GM18909 (cell line): ENCODE measurements around the gene SDF4.
"Not testable (repeated sequence)": the region's sequence is repeated elsewhere in the genome, so short reads cannot be mapped to it uniquely, and the experiment has no call there.

ENCODE experiments used
- ATAC-seq: cut with Tn5 transposase; IDR thresholded peaks from one replicate; pipeline ENCODE4 v1.9.1; 2021; ENCODE audit warnings: mild to moderate bottlenecking; ENCODE audit not compliant: unreplicated experiment, poor library complexity

The SDF4 gene

GRCh38 chr1:1183833-1184775 is 47.7 kb downstream of the SDF4 start:
- no peak for ATAC-seq

GRCh38 chr1:1183221-1183747 is 48.5 kb downstream of the SDF4 start:
- no peak for ATAC-seq

DNA sequence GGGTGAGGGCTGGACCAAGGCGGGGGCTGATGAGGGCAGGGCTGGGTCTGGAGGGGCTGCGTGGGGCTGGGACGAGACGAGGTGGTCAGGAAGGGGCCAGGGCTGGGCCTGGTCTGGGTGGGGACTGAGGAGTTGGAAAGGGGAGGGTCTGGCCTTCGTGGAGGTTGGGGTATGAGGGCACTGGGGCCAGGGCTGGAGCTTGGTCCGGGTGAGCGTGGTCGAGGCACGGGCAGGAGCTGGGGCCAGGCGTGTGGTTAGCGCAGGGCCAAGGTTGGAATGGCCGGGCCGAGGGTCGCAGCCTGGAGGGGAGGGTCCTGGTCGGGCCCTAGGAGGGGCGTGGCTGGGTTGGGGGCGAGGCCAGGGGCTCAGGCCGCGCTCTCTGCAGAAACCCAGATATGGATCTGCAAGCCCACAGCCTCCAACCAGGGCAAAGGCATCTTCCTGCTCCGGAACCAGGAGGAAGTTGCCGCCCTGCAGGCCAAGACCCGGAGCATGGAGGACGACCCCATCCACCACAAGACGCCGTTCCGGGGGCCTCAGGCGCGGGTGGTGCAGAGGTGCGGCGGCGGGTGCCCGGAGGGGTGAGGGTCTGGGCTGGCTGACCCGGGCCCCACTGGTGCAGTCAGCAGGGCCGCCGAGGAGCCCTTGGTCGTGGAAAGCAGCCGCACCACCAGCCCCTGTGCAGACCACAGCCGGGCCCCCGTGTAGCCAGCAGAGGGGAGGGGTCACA is 49.1 kb downstream of the SDF4 start:
- no peak for ATAC-seq

GRCh38 chr1:1181938-1182410 is 49.8 kb downstream of the SDF4 start:
- ATAC-seq = no peak

- no peak for ATAC-seq
These were observed 50.5 kb downstream of the SDF4 start for GRCh38 chr1:1181129-1181937.

- no peak for ATAC-seq
These were observed 51.6 kb downstream of the SDF4 start for GRCh38 chr1:1179983-1180861.

- ATAC-seq = no peak
These were observed 52.3 kb downstream of the SDF4 start for GRCh38 chr1:1179346-1179982.

- no peak for ATAC-seq
These were observed 52.9 kb downstream of the SDF4 start for GRCh38 chr1:1178794-1179331.

DNA sequence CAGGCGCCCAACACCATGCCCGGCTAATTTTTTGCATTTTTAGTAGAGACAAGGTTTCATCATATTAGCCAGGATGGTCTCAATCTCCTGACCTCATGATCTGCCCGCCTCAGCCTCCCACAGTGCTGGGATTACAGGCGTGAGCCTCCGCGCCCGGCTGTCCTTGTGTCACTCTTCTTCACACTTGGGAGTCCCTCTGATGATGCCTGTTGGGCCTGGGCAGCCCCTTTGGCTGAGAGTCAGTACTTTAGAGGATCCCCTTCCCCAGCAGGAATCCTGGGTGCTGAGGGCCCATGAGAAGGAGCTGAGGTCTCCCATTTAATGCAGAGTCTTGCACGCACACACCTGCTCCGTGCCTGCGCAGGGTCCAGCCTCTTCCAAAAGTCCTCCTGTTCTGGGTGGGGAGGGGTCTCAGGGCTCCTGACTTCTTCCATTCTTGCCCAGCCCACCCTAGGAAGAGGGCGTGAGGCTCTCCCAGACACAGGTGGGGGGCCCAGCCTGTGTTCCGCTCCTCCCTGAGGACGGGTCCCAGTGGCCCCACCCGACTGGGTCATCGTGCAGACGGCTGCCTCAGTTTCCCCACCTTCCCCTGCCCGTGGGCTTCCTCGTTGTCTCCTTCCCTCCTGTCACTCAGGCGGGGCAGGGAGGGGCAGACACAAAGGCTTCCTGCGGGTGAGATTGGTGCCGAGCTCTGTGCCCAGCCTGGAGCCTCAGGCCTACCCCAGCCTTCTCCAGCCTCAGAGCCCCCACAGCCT is 54.2 kb downstream of the SDF4 start:
- no peak for ATAC-seq

DNA sequence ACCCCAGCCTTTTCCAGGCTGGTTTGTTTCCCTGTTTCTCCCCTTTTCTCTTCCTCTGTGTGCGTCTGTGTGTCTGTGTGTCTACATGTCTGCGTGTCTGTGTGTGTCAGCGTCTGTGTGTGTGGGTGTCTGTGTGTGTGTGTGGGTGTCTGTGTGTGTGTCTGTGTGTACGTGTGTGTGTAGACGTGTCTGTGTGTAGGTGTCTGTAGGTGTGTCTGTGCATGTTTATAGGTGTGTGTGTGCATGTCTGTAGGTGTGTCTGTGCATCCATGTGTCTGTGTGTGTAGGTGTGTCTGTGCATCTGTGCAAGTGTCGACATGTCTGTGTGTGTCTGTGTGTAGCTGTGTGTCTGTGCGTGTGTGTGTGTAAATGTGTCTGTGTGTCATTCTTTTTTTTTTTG is 54.9 kb downstream of the SDF4 start:
- no peak for ATAC-seq

DNA sequence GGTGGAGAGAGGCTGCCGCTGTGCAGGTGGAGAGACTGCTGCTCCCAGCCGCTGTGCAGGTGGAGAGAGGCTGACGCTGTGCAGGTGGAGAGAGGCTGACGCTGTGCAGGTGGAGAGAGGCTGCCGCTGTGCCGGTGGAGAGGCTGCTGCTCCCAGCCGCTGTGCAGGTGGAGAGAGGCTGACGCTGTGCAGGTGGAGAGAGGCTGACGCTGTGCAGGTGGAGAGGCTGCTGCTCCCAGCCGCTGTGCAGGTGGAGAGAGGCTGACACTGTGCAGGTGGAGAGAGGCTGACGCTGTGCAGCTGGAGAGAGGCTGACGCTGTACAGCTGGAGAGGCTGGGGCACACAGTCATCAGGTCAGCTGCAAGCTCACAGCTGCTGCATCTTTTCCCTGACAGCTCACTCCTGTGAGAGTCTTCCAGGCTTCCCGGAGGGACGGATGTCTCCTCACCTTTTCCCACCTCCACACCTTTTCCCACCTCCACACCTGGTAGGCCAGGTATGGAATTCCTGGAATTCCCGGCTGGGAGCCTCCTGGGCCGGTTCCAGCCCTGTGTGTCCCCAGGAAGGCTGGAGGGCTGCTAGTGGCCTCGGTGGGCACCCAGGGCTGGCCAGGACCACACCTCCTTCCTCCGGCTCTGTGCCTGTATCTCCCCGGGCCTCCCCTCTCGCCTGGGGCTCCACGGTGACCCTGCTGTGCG is 55.6 kb downstream of the SDF4 start:
- ATAC-seq = not testable (repeated sequence)

GRCh38 chr1:1175221-1176062 is 56.4 kb downstream of the SDF4 start:
- no peak for ATAC-seq

- ATAC-seq = no peak
These were observed 57.9 kb downstream of the SDF4 start, which contains the start of gene TTLL10 for GRCh38 chr1:1173793-1174415. TTLL10 (plus strand) TSS chr1:1173880; CDS start chr1:1179216, 5,336 bp downstream.

DNA sequence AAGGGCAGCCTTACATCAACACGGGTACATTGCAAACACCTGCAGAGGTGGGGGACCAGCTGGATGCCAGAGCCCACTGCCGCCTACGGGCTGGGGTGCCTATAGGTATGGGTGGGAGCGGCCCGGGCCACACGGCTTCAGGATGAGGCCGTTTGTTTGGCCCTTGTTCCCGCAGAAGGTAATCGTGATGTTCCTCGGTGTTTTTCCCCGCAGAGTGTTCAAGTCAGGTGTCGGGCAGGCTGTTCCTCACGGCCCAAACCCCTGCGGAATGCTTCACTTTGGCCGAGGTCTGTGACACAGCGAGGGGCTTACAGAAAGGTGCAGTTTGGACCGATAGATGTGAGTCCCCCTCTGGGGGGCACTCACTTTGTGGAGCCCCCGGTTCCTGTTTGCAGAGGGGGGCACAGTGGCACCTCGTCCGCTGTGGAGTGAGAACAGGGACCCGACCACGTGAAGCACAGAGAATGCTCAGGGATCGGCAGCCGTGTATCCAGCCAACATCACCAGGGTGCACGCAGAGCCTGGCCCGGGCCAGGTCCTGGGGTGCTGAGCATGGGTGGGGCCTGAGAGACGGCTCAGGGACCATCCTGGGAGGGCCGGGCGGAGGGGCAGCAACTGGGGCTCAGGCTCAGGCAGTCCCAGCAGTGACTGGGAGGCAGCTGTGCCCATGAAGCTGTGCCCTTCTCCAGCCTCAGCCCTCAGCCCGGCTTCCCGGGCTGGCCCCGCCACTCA is 58.6 kb downstream of the SDF4 start:
- ATAC-seq = no peak
